GM18868 (cell line): ENCODE measurements around the gene MLX.

Experiments
- ATAC-seq: cut with Tn5 transposase; IDR thresholded peaks from one replicate; pipeline ENCODE4 v1.9.1; 2021; ENCODE audit warnings: mild to moderate bottlenecking, moderate library complexity; ENCODE audit not compliant: unreplicated experiment

Gene MLX

GRCh38 chr17:42577532-42578281 is 10.8 kb downstream of the MLX start, which contains the start of gene PSMC3IP:
Gene PSMC3IP, minus strand, starts transcription at chr17:42577729. Its CDS starts 43 bp downstream, at chr17:42577686.
- ATAC-seq: peak; percentile 72

GRCh38 chr17:42578282-42578869 is 11.5 kb downstream of the MLX start:
- ATAC-seq: peak; percentile 51

GRCh38 chr17:42579794-42580551 is 13.1 kb downstream of the MLX start:
- no peak for ATAC-seq

- ATAC-seq: no peak
Observed at GRCh38 chr17:42581744-42582270, 14.9 kb downstream of the MLX start.

GRCh38 chr17:42584880-42585279 is 18.0 kb downstream of the MLX start:
- no peak for ATAC-seq

GRCh38 chr17:42585353-42585752 is 18.5 kb downstream of the MLX start:
- no peak for ATAC-seq

- ATAC-seq: peak; percentile 39
Observed at GRCh38 chr17:42586514-42587230, 19.8 kb downstream of the MLX start.

- no peak for ATAC-seq
Observed at GRCh38 chr17:42590886-42591285, 24.0 kb downstream of the MLX start.

GRCh38 chr17:42591411-42591810 is 24.5 kb downstream of the MLX start:
- no peak for ATAC-seq

- no peak for ATAC-seq
Observed at GRCh38 chr17:42596386-42596785, 29.5 kb downstream of the MLX start.

- ATAC-seq: no peak
Observed at GRCh38 chr17:42598905-42599304, 32.0 kb downstream of the MLX start.

- ATAC-seq: no peak
Observed at GRCh38 chr17:42603318-42603717, 36.4 kb downstream of the MLX start.

- ATAC-seq: no peak
Observed at GRCh38 chr17:42607769-42608168, 40.9 kb downstream of the MLX start.

GRCh38 chr17:42608305-42609181 is 41.6 kb downstream of the MLX start:
- peak; percentile 35 for ATAC-seq

GRCh38 chr17:42609182-42609813 is 42.4 kb downstream of the MLX start, which contains the start of the genes RETREG3 and TUBG1:
Gene RETREG3, minus strand, starts transcription at chr17:42609374. Its CDS starts 50 bp downstream, at chr17:42609324.
Gene TUBG1, plus strand, starts transcription at chr17:42609683. Its CDS starts 55 bp downstream, at chr17:42609738.
- ATAC-seq: peak; percentile 88

- peak; percentile 2 for ATAC-seq
Observed at GRCh38 chr17:42609814-42610801, 43.2 kb downstream of the MLX start.

GRCh38 chr17:42612013-42612412 is 45.1 kb downstream of the MLX start:
- no peak for ATAC-seq

GRCh38 chr17:42613699-42614295 is 46.9 kb downstream of the MLX start:
- ATAC-seq: no peak
